Thymus (tissue), 11 donors: ENCODE measurements around the gene SVEP1. TPM values are rescaled to one million over a fixed set of nuclear protein-coding genes. Genes with fewer than 3 reads are reported as not detected.
A peak's percentile ranks its signal among the peaks of the same experiment; 100 is the strongest.

Source experiments
- DNase-seq, 9 donors: peaks; one replicate each; pipeline ENCODE4 v3.0.0-alpha.2; 2013; ENCODE audit warnings: low spot score in 9 of 9, low read depth in 6 of 9, missing footprints in 1 of 9
- H3K27ac ChIP-seq, 2 donors: one replicate each; pipeline ENCODE4 v1.5.1; 2013; ENCODE audit warnings: control low read depth in 1 of 2, low read depth in 1 of 2, low read length in 1 of 2, mild to moderate bottlenecking in 1 of 2, moderate library complexity in 1 of 2
- H3K27me3 ChIP-seq, 2 donors: one replicate each; pipeline ENCODE4 v1.5.1; 2013; ENCODE audit warnings: low read length in 1 of 2; ENCODE audit not compliant: control insufficient read depth in 2 of 2, insufficient read depth in 1 of 2
- H3K36me3 ChIP-seq, 2 donors: one replicate each; pipeline ENCODE4 v1.5.1; 2013; ENCODE audit warnings: low read length in 1 of 2, mild to moderate bottlenecking in 1 of 2, moderate library complexity in 1 of 2; ENCODE audit not compliant: control insufficient read depth in 2 of 2, insufficient read depth in 2 of 2
- H3K4me1 ChIP-seq, 2 donors: one replicate each; pipeline ENCODE4 v1.5.1; 2013; ENCODE audit warnings: low read length in 2 of 2; ENCODE audit not compliant: control insufficient read depth in 2 of 2, insufficient read depth in 2 of 2
- H3K4me3 ChIP-seq, 2 donors: one replicate each; pipeline ENCODE4 v1.5.1; 2013; ENCODE audit warnings: low read length in 2 of 2, control low read depth in 1 of 2, mild to moderate bottlenecking in 1 of 2
- H3K9me3 ChIP-seq, 2 donors: one replicate each; pipeline ENCODE4 v1.5.1; 2013; ENCODE audit warnings: low read length in 1 of 2, mild to moderate bottlenecking in 1 of 2; ENCODE audit not compliant: control insufficient read depth in 2 of 2, insufficient read depth in 1 of 2
- WGBS: extraction: QIAGEN DNeasy Blood & Tissue Kit; methylation state at CpG from one replicate; pipeline ENCODE4 v1.1.7; 2013; 5-methylcytosine and 5-hydroxymethylcytosine counted together
- polyA plus RNA-seq: library from polyadenylated mRNA; stranded (reverse); fragments of 200-250 nt; gene quantifications from one replicate; pipeline ENCODE4 v1.2.3, GENCODE V29; 2013
- total RNA-seq: library from RNA; stranded (reverse); fragments of 120-200 nt; gene quantifications from one replicate; pipeline ENCODE4 v1.2.4, GENCODE V29; 2013
- donor health status: healthy.

The SVEP1 gene
- total and polyA plus RNA-seq, 2 donors = 0.52 to 1.2 TPM

- no peak overlapping the region for H3K27ac ChIP-seq
- no peaks in the 10 kb centered on the region for H3K36me3 ChIP-seq
- H3K4me1 ChIP-seq = no peaks in the 10 kb centered on the region
- H3K27me3 ChIP-seq = no peaks in the 10 kb centered on the region
- no peak for DNase-seq
- WGBS = over 99% methylated on average over 3 of the region's 3 CpGs
- H3K4me3 ChIP-seq = no peak overlapping the region
- H3K9me3 ChIP-seq = no peaks in the 10 kb centered on the region
These were observed 147.3 kb downstream of the SVEP1 start for GRCh38 chr9:110432253-110432652.

DNA sequence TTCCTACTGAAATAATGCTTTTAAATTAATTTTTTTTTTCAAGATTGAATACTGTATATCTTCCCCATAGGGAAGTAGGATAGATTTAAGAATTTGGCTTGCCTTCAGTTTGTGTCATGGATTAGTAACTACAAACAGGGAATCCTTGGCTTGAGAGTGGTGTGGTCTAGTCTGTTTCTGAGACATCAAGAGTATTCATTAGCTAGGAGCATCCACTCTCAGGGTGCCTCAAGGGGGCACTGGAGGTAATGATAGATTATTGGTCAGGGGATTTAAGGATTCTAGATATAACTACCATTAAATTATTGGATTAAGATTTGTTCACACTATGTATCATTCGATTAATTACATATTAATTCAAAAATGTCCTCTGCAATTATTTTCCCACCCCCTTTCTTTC lies 150.1 kb downstream of the SVEP1 start:
- DNase-seq = no peak
- Histone ChIP-seq H3K4me1 (no peaks in the 10 kb centered on the region), H3K4me3 (no peak overlapping the region), H3K9me3 (no peaks in the 10 kb centered on the region), H3K27me3 (no peaks in the 10 kb centered on the region), H3K36me3 (no peaks in the 10 kb centered on the region), H3K27ac (no peak overlapping the region)
- WGBS = 100% methylated on average over 1 of the region's 1 CpG

- WGBS = 32% methylated on average over 7 of the region's 7 CpGs
- peak in 8 of 9 donors; percentile 1 to 63 (median 31) for DNase-seq
- Histone ChIP-seq H3K4me1 (no peaks in the 10 kb centered on the region), H3K27ac (no peak overlapping the region), H3K4me3 (no peak overlapping the region), H3K36me3 (no peaks in the 10 kb centered on the region), H3K27me3 (no peaks in the 10 kb centered on the region), H3K9me3 (no peaks in the 10 kb centered on the region)
These were observed 151.9 kb downstream of the SVEP1 start for GRCh38 chr9:110427497-110428104.

DNA sequence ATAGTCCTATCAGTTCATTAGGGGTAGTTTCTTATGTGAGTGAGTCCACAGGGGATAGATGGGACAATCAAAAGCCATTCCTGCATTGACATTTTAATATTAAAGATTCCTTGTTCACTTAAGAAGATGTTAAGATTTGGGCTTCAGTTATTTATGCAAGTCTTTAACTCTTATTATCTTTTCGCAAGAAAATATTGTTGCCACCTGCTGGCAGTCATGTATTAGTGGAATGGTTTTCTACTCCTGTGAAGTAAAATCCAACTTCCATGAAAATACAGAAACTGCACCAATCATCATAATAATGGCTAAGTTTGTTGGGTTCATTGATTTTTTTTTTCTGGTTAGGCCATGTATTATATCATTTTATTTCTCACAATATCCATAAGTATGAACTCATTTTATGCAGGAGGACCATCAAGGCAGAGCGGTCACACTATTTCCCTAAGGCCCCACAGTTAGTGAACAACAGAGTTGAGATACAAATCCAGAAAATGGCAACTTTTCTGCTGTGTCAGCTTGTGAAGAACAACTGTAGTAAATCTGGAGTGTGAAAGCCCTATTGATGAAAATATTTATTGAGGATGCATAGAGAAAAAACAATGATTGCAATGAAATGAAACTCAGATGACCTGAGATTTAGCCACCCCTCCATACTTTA lies 153.4 kb downstream of the SVEP1 start:
- no peaks in the 10 kb centered on the region for H3K36me3 ChIP-seq
- H3K27ac ChIP-seq = no peak overlapping the region
- H3K4me3 ChIP-seq = no peak overlapping the region
- no peaks in the 10 kb centered on the region for H3K4me1 ChIP-seq
- H3K27me3 ChIP-seq = no peaks in the 10 kb centered on the region
- peak in 1 of 9 donors; percentile 25 for DNase-seq
- no peaks in the 10 kb centered on the region for H3K9me3 ChIP-seq
- 95% methylated on average over 2 of the region's 2 CpGs for WGBS

DNA sequence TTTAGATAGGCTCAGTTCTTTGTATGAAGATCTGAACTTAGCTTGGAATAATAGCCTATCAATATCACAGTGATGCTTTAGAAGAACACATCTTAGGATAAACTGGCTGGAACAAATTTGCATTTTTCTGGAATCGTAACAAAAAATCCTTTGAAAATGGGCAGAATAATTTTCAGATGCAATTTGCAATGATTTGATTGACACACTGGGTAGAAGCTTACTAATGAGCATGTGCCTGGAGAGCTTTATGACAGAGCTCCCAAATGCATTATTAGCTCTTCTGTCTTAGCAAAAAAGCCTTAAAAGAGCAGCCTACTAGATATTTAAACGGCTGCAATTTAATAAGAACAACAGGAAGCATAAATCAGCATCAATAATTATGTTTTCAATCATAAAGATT lies 165.1 kb downstream of the SVEP1 start:
- H3K36me3 ChIP-seq = no peaks in the 10 kb centered on the region
- no peak overlapping the region for H3K4me3 ChIP-seq
- no peaks in the 10 kb centered on the region for H3K27me3 ChIP-seq
- no peak overlapping the region for H3K27ac ChIP-seq
- DNase-seq = no peak
- WGBS = 97% methylated on average over 2 of the region's 2 CpGs
- H3K4me1 ChIP-seq = peaks cover 7 to 12% of the 10 kb centered on the region in 2 donors
- H3K9me3 ChIP-seq = no peaks in the 10 kb centered on the region

GRCh38 chr9:110410961-110411360 lies 168.6 kb downstream of the SVEP1 start:
- Histone ChIP-seq H3K27me3 (no peaks in the 10 kb centered on the region), H3K9me3 (no peaks in the 10 kb centered on the region), H3K4me3 (no peak overlapping the region), H3K4me1 (peaks cover 7 to 12% of the 10 kb centered on the region in 2 donors), H3K27ac (no peak overlapping the region), H3K36me3 (no peaks in the 10 kb centered on the region)
- DNase-seq = peak; percentile 11 to 80 (median 54)
- WGBS = 24% methylated on average over 5 of the region's 5 CpGs

GRCh38 chr9:110408598-110408997 lies 170.9 kb downstream of the SVEP1 start:
- Histone ChIP-seq H3K36me3 (no peaks in the 10 kb centered on the region), H3K27ac (no peak overlapping the region), H3K9me3 (no peaks in the 10 kb centered on the region), H3K4me3 (no peak overlapping the region), H3K27me3 (no peaks in the 10 kb centered on the region), H3K4me1 (peaks cover 7 to 12% of the 10 kb centered on the region in 2 donors)
- 95% methylated on average over 7 of the region's 7 CpGs for WGBS
- DNase-seq = no peak

DNA sequence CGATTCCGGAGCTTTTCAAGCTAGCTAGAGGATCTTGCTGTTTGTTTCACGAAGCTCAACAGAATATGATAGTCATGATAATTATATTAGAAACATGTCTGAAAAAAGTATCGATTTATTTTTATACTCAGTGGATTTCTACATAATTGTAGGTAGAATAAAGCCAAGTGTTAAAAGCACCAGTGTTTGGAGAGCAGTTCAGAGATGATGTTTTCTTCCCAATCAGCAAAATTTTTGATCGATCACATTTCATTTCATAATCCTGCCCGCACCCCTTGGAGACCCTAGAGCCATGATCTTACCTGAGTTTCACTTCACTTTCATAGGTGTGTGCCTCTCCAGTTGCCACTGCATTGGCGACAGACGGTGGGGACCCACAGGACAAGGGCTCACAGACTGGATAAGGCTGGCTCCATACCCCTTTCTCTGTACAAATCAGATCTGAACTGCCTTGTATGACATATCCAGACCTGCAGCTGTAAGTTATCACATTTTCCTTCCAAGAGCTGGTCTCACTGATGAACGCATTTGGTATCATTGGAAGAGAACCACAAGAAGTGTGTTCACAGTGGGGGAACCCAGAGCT lies 173.6 kb downstream of the SVEP1 start:
- Histone ChIP-seq H3K27ac (no peak overlapping the region), H3K4me3 (no peak overlapping the region), H3K4me1 (peaks cover under 1 to 5% of the 10 kb centered on the region in 2 donors), H3K9me3 (no peaks in the 10 kb centered on the region), H3K27me3 (no peaks in the 10 kb centered on the region), H3K36me3 (no peaks in the 10 kb centered on the region)
- 86% methylated on average over 9 of the region's 9 CpGs for WGBS
- no peak for DNase-seq

DNA sequence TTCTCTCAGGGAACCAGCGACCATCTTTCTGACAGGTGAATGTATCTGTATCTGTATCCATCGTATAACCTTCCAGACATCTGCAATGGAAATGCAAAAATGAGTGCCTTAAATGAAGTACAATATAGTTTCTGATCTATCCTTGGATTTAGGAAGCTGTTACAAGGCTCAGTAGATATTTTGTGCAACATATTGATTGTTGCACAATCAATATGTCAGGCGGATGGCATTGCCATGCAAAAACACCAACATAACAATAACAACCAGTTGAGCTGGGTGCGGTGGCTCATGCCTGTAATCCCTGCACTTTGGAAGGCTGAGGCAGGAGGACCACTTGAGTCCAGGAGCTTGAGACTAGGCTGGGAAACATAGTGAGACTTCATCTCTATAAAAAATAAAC lies 175.1 kb downstream of the SVEP1 start:
- 97% methylated on average over 4 of the region's 4 CpGs for WGBS
- no peaks in the 10 kb centered on the region for H3K27me3 ChIP-seq
- DNase-seq = no peak
- H3K27ac ChIP-seq = no peak overlapping the region
- H3K9me3 ChIP-seq = no peaks in the 10 kb centered on the region
- no peaks in the 10 kb centered on the region for H3K36me3 ChIP-seq
- no peak overlapping the region for H3K4me3 ChIP-seq
- H3K4me1 ChIP-seq = no peaks in the 10 kb centered on the region
